T1000 (cell line): ENCODE data around the gene SFTPB.

Experiments
- DNase-seq: peaks from one replicate; lab custom pipeline; 2025; ENCODE audit warnings: mixed read lengths; lab: John Stamatoyannopoulos, UW

SFTPB gene

GRCh38 chr2:85613717-85614515 lies 54.1 kb downstream of the SFTPB start:
- no peak for DNase-seq

DNA sequence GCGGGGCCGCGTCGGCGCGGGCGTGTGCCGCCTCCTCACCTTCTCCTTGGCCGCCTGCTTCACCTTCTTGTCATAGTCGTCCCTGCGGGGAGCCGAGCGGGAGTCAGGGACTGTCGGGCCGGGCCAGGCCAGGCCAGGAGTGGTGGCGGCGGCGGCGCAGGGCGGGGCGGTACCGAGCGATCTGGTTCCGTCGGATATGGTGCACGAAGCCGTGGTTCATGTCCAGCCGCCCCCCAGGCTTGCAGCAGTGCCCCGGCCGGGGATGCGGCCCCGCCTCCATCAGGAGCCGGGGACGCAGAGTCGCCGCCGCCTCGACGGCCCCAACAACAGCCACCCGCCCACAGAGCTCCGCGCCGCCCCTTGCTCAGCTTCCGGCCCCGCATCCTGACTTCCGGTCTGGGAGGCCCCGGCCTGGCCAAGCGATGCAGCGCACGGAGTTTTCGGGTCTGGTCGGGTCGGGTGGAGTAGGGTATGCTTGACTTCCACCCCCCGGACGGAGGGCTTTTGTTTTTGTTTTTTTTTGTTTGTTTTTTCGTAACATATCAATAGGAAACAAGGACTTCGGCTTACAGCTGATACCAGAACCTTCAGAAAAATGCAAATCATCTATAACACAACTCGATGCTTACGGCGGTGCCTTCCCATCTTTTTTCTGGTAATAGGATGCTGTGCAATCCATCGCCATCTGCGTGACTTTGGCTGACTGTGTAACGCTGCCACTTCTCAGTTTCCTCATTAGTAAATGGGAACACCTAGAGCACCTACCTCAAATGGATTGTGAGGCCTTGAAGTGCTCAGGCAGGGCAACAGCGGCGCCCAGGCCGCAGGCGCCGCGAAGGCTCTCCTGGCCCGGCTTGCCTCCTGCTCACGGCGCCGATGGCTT lies 56.1 kb downstream of the SFTPB start, which contains the start of gene C2orf68:
C2orf68 (minus strand) TSS at position 362 of the 883 bp plus-strand sequence; CDS start at position 280, 82 bp downstream.
- peak; percentile 75 for DNase-seq

- no peak for DNase-seq
Measured at GRCh38 chr2:85611217-85611704, 56.7 kb downstream of the SFTPB start.
